PFSK-1 (cell line): Measurements from ENCODE around the gene BCAS3.

Experiments
- POLR2AphosphoS5 ChIP-seq: IDR thresholded peaks from 2 replicates; pipeline ENCODE4 v1.6.1; 2012; ENCODE audit warnings: low read depth, mild to moderate bottlenecking, control low read depth, low read length, moderate library complexity
- TF ChIP-seq, protein P1 (sequence below), 2 experiments: IDR thresholded peaks; 2 replicates each; pipeline versions ENCODE4 v1.6.1 to v1.8.0; 2011 to 2012; ENCODE audit warnings: low read depth in 2 of 2, low read length in 2 of 2, control low read depth in 1 of 2, inconsistent platforms in 1 of 2, mild to moderate bottlenecking in 1 of 2, moderate library complexity in 1 of 2; ENCODE audit not compliant: insufficient read depth in 1 of 2

DNA sequence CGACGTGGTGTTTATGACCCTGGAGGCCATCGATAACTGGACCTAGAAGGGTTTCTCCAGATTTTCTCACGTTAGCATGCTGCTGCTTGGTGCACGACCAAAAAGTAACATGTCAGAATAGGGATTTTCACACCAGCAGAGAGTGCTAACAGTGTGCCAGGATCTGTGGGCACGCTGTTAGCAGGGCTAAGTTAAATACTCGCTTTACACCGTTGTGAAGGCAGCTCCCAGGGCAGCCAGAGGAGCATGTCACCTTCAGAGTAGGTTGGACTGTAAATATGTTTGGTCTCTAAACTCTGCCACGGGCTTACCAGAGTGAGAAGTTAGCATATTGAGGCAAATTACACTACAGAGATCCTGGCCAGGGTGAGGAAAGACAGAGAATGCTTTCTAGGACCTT, 608.8 kb downstream of the BCAS3 start:
- TF ChIP-seq POLR2AphosphoS5: no peak
- TF ChIP-seq, protein P1, sequence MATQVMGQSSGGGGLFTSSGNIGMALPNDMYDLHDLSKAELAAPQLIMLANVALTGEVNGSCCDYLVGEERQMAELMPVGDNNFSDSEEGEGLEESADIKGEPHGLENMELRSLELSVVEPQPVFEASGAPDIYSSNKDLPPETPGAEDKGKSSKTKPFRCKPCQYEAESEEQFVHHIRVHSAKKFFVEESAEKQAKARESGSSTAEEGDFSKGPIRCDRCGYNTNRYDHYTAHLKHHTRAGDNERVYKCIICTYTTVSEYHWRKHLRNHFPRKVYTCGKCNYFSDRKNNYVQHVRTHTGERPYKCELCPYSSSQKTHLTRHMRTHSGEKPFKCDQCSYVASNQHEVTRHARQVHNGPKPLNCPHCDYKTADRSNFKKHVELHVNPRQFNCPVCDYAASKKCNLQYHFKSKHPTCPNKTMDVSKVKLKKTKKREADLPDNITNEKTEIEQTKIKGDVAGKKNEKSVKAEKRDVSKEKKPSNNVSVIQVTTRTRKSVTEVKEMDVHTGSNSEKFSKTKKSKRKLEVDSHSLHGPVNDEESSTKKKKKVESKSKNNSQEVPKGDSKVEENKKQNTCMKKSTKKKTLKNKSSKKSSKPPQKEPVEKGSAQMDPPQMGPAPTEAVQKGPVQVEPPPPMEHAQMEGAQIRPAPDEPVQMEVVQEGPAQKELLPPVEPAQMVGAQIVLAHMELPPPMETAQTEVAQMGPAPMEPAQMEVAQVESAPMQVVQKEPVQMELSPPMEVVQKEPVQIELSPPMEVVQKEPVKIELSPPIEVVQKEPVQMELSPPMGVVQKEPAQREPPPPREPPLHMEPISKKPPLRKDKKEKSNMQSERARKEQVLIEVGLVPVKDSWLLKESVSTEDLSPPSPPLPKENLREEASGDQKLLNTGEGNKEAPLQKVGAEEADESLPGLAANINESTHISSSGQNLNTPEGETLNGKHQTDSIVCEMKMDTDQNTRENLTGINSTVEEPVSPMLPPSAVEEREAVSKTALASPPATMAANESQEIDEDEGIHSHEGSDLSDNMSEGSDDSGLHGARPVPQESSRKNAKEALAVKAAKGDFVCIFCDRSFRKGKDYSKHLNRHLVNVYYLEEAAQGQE (IDR thresholded peaks at IDR 0.05; ENCODE audit: insufficient read depth in 1 of 2, low read depth in 2 of 2, low read length in 2 of 2): no peak
